ENCODE measurements around the gene CEACAM19.
"Not testable (repeated sequence)": the region's sequence is repeated elsewhere in the genome, so short reads cannot be mapped to it uniquely, and the experiment has no call there.

The CEACAM19 gene

DNA sequence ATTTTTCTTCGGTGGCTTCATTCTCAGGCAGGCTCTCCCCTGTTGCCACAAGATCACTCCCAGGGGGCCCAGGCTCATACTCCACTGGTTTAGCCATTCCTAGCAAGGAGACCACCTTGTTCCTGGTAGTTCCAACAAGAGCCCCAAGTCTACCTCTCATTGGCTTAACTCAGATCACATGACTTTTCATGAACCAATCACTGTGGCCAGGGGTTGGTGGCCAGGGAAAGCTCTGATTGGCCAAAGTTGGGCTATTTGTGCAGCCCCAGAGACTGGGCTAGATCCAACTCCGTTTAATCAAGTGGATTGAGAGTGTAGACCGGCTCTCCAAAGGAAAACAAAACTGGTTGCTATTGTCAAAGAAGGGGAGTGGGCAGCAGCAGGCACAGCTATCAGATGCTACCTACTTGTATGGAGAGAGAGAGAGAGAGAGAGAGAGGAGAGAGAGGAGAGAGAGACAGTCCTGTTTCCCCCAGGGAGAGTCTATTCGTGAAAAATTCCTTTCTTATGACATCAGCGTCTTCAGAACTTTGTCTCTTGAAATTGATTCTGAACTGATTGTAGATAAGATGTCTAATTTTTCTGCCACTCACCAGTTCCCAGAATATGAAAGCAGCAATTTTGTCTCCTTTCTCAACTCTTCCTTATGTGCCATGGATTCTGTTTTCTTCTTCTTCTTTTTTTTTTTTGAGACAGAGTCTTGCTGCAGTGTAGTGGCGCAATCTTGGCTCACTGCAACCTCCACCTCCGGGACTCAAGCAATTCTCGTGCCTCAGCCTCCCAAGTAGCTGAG lies 5.9 kb downstream of the CEACAM19 start:
- no peaks in the 10 kb centered on the region for H3K27me3 ChIP-seq (ENCODE audit: insufficient read depth, low read length)
- no peaks in the 10 kb centered on the region for H3K79me2 ChIP-seq (ENCODE audit: control insufficient read depth, insufficient read depth, low read length, unreplicated experiment)
- no peak overlapping the region for H2AFZ ChIP-seq (ENCODE audit: low read length, unreplicated experiment)
- H3K27ac ChIP-seq (ENCODE audit: low read depth, low read length): peak overlapping the region; percentile 53
- no peaks in the 10 kb centered on the region for H3K36me3 ChIP-seq (ENCODE audit: insufficient read depth, low read length)
- H3K4me3 ChIP-seq (ENCODE audit: low read depth, low read length): no peak overlapping the region
- peaks cover 7% of the 10 kb centered on the region for H3K4me1 ChIP-seq (ENCODE audit: control insufficient read depth, insufficient read depth, low read length, unreplicated experiment)

DNA sequence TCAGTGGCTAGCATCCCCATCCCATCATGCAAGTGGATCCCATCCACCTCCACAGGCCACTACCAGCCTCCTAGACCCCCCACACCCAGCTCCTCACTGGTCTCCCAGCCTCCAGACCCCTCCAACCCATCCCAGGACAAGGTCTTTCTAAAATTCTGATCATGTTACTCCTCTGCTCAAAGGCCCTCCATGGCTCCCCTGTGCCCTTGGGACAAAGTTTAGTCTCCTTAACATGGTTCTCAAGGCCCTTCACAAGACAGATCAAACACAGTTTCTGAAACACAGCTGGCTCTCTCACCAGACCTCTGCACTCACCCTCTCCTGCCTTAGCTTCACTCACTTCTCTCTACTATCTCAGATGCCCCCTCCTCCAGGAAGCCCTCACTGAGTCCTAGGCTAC lies 9.3 kb downstream of the CEACAM19 start:
- no peak overlapping the region for H3K4me3 ChIP-seq (ENCODE audit: low read depth, low read length)
- H3K27ac ChIP-seq (ENCODE audit: low read depth, low read length): no peak overlapping the region
- H2AFZ ChIP-seq (ENCODE audit: low read length, unreplicated experiment): no peak overlapping the region
- H3K4me1 ChIP-seq (ENCODE audit: control insufficient read depth, insufficient read depth, low read length, unreplicated experiment): peaks cover 14% of the 10 kb centered on the region
- no peaks in the 10 kb centered on the region for H3K36me3 ChIP-seq (ENCODE audit: insufficient read depth, low read length)
- H3K79me2 ChIP-seq (ENCODE audit: control insufficient read depth, insufficient read depth, low read length, unreplicated experiment): no peaks in the 10 kb centered on the region
- H3K27me3 ChIP-seq (ENCODE audit: insufficient read depth, low read length): no peaks in the 10 kb centered on the region

DNA sequence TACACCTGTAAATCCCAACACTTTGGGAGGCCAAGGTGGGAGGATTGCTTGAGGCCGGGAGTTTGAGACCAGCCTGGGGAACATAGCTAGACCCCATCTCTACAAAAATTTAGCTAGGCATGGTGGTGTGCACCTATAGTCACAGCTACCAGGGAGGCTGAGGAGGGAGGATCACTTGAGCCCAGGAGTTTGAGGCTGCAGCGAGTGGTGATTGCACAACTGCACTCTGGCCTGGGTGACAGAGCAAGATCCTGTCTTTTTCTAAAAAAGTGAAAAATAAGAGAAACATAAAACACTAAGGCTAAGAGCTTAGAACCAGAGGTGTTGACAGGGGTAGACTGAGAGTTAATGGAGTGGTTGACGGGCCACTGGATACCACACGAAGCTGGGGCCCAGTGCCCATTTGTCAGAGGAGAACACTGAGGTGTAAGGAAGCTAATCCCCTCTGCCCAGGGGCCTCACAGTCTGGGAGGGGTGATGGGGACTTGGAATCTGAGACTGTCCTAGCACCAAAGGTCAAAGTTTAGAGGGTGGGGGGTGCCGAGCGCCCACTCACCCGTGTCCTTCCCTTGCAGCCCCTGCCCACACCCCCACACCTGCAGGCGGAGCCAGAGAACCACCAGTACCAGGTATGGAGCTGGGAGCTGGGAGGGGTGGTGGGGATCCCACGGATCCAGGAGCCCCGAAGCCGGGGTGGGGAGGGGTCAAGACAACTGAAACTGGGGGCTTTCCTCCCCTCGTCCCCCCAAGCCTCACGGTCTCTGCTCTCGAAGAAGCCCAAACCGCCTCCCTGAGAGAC lies 10.9 kb downstream of the CEACAM19 start:
- H3K79me2 ChIP-seq (ENCODE audit: control insufficient read depth, insufficient read depth, low read length, unreplicated experiment): no peaks in the 10 kb centered on the region
- H3K27ac ChIP-seq (ENCODE audit: low read depth, low read length): no peak overlapping the region
- no peak overlapping the region for H2AFZ ChIP-seq (ENCODE audit: low read length, unreplicated experiment)
- H3K4me3 ChIP-seq (ENCODE audit: low read depth, low read length): no peak overlapping the region
- no peaks in the 10 kb centered on the region for H3K36me3 ChIP-seq (ENCODE audit: insufficient read depth, low read length)
- H3K4me1 ChIP-seq (ENCODE audit: control insufficient read depth, insufficient read depth, low read length, unreplicated experiment): peaks cover 16% of the 10 kb centered on the region
- no peaks in the 10 kb centered on the region for H3K27me3 ChIP-seq (ENCODE audit: insufficient read depth, low read length)

DNA sequence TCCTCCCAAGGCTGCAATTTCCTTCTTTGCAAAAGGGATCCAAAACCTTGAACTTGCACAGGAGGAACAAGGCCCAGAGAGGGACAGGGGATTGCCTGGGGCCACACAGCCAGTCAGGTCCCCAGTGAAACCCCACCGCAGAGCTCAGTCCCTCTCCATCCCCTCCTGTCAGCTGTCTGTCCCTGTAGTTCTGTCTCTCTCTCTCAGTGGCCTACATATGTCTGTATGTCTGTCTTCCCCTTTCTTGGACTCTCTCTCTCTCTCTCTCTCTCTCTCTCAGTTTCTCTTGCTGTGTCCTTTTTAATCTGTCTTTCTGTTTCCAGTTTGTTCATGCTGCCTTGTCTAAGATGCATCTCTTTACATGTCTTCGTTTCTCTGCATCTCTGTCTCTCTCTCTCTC lies 11.5 kb downstream of the CEACAM19 start:
- Histone ChIP-seq H3K36me3 (ENCODE audit: insufficient read depth, low read length) (no peaks in the 10 kb centered on the region), H3K4me1 (ENCODE audit: control insufficient read depth, insufficient read depth, low read length, unreplicated experiment) (peaks cover 12% of the 10 kb centered on the region), H3K27me3 (ENCODE audit: insufficient read depth, low read length) (no peaks in the 10 kb centered on the region), H3K79me2 (ENCODE audit: control insufficient read depth, insufficient read depth, low read length, unreplicated experiment) (no peaks in the 10 kb centered on the region), H3K27ac (ENCODE audit: low read depth, low read length) (no peak overlapping the region), H3K4me3 (ENCODE audit: low read depth, low read length) (no peak overlapping the region), H2AFZ (ENCODE audit: low read length, unreplicated experiment) (no peak overlapping the region)

DNA sequence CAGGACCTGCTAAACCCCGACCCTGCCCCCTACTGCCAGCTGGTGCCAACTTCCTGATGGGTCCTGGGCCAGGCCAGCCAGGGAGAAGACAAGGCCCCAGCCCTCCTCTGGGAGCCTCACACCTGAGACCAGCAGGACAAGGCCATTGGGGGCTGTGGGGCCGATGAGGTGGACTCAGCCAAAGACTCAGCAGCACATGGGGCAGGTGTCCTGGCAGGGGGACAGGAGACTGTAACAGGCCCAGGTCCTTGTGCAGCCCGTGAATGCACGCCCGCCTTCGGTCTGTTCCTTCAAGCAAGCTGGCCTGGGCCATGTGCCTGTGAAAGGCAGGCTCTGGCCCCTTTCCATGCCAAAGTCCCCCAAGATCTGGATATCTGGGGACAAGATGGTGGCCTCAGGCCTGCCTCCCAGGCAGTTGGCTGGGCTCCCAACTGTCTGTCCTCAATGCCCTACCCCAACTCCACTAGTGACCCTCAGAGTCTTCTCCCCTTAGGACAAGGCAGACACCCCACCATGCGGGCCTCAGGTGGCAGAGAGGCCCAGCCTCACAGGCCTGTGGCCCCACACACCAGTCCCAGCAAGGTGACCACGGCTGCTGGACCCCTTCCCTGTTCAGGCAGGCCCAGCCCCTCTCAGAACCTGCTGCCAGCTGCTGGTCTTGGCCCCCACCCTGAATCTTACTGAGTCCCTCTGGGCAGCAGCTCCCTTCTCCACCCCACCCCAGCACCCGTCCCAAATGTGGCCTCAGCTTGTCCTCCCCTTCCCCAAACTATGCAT lies 12.3 kb downstream of the CEACAM19 start:
- H3K36me3 ChIP-seq (ENCODE audit: insufficient read depth, low read length): no peaks in the 10 kb centered on the region
- H3K4me3 ChIP-seq (ENCODE audit: low read depth, low read length): no peak overlapping the region
- H3K27ac ChIP-seq (ENCODE audit: low read depth, low read length): no peak overlapping the region
- no peak overlapping the region for H2AFZ ChIP-seq (ENCODE audit: low read length, unreplicated experiment)
- no peaks in the 10 kb centered on the region for H3K27me3 ChIP-seq (ENCODE audit: insufficient read depth, low read length)
- H3K79me2 ChIP-seq (ENCODE audit: control insufficient read depth, insufficient read depth, low read length, unreplicated experiment): no peaks in the 10 kb centered on the region
- peaks cover 12% of the 10 kb centered on the region for H3K4me1 ChIP-seq (ENCODE audit: control insufficient read depth, insufficient read depth, low read length, unreplicated experiment)

DNA sequence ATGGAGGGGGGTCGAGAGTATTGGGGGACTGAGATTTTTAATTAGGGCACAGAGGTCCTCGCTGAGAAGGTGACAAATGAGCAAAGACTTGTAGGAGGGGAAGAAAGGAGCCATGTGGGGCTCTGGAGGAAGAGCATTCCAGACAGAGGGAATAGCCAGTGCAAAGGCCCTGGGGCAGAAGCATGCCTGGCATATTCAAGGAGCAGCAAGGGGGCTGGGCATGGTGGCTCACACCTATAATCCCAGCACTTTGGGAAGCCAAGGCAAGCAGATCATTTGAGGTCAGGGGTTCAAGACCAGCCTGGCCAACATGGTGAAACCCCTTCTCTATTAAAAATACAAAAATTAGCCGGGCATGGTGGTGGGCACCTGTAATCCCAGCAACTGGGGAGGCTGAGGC lies 13.1 kb downstream of the CEACAM19 start:
- peak overlapping the region; percentile 87 for H3K27ac ChIP-seq (ENCODE audit: low read depth, low read length)
- not testable (repeated sequence) for H3K36me3 ChIP-seq (ENCODE audit: insufficient read depth, low read length); H3K27me3 ChIP-seq (ENCODE audit: insufficient read depth, low read length); H2AFZ ChIP-seq (ENCODE audit: low read length, unreplicated experiment); H3K79me2 ChIP-seq (ENCODE audit: control insufficient read depth, insufficient read depth, low read length, unreplicated experiment); H3K4me3 ChIP-seq (ENCODE audit: low read depth, low read length)
- H3K4me1 ChIP-seq (ENCODE audit: control insufficient read depth, insufficient read depth, low read length, unreplicated experiment): peaks cover 12% of the 10 kb centered on the region

DNA sequence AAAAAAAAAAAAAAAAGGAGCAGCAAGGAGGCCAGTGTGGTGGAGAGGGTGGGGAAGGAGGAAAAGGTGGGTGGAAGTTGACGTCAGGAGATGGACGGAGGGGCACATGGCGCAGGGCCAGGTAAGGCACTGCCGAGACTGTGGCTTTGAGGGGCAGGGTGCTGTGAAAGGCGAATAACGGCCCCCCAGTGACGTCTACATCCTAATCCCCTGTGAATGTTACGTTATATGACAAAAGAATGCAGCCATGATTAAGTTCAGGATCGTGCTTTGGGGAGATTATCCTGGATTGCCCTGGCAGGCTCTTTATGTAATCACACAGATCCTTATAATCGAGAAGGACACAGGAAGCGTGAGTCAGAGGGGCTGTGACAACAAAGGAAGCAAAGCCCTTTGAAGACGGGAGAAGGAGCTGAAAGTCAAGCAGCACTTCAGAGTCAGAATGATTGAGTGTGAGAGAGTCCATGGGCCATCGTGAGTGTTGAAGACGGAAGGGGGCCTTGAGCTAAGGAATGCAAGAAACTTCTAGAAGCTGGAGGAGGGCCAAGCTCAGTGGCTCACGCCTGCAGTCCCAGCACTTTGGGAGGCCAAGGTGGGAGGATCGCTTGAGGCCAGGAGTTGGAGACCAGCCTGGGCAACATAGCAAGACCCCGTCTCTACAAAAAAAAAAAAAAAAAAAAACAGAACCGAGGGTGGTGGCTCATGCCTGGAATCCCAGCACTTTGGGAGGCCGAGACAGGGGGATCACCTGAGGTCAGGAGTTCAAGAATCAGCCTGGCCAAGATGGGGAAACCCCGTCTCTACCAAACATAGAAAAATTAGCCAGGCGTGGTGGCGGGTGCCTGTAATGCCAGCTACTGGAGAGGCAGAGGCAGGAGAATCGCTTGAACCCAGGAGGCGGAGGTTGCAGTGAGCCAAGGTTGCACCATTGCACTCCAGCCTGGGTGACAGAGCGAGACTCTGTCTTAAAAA lies 13.9 kb downstream of the CEACAM19 start:
- Histone ChIP-seq H3K4me3 (ENCODE audit: low read depth, low read length) (no peak overlapping the region), H3K36me3 (ENCODE audit: insufficient read depth, low read length) (no peaks in the 10 kb centered on the region), H2AFZ (ENCODE audit: low read length, unreplicated experiment) (peak overlapping the region; percentile 60), H3K27ac (ENCODE audit: low read depth, low read length) (peak overlapping the region; percentile 87), H3K27me3 (ENCODE audit: insufficient read depth, low read length) (no peaks in the 10 kb centered on the region), H3K79me2 (ENCODE audit: control insufficient read depth, insufficient read depth, low read length, unreplicated experiment) (no peaks in the 10 kb centered on the region), H3K4me1 (ENCODE audit: control insufficient read depth, insufficient read depth, low read length, unreplicated experiment) (peaks cover 12% of the 10 kb centered on the region)

DNA sequence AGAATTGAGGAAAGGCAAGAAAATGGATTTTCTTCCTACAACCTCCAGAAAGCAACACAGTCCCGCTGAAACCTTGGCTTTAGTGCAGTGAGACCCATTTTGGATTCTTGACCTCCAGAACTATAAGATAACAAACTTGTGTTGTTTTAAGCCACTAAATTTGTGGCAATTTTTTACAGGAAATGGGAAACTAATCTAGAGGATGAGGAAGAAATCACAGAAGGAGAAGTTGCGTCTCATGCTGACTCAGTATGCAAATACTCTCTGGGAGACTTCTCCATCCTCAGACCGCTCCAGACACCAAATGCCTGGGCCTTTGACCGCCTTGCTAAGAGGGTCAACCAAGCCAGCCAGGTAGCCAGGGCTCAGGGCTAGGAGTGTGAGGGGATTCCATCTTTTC lies 14.6 kb downstream of the CEACAM19 start:
- no peak overlapping the region for H2AFZ ChIP-seq (ENCODE audit: low read length, unreplicated experiment)
- peaks cover 12% of the 10 kb centered on the region for H3K4me1 ChIP-seq (ENCODE audit: control insufficient read depth, insufficient read depth, low read length, unreplicated experiment)
- H3K27ac ChIP-seq (ENCODE audit: low read depth, low read length): peak overlapping the region; percentile 87
- no peaks in the 10 kb centered on the region for H3K79me2 ChIP-seq (ENCODE audit: control insufficient read depth, insufficient read depth, low read length, unreplicated experiment)
- H3K27me3 ChIP-seq (ENCODE audit: insufficient read depth, low read length): no peaks in the 10 kb centered on the region
- no peak overlapping the region for H3K4me3 ChIP-seq (ENCODE audit: low read depth, low read length)
- no peaks in the 10 kb centered on the region for H3K36me3 ChIP-seq (ENCODE audit: insufficient read depth, low read length)

DNA sequence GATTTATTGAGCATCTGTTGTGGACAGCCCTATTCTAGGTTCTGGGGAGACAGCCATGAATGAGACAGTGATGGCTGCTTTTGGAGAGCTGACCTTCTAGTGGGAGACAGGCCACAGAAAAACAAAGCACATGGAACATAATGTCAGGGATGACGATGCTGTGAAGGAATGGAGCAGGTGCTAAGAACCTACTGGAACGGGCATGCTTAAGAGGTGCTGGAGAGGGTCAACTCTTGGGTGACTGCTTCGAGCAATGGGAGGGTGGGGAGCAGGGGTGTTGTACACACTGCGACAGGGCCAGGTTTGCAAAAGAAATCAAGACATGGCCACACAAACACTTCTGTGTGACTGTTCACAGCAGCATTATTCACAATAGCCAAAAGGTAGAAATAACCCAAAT lies 15.6 kb downstream of the CEACAM19 start:
- Histone ChIP-seq H3K27ac (ENCODE audit: low read depth, low read length) (no peak overlapping the region), H3K4me3 (ENCODE audit: low read depth, low read length) (no peak overlapping the region), H3K79me2 (ENCODE audit: control insufficient read depth, insufficient read depth, low read length, unreplicated experiment) (no peaks in the 10 kb centered on the region), H2AFZ (ENCODE audit: low read length, unreplicated experiment) (no peak overlapping the region), H3K36me3 (ENCODE audit: insufficient read depth, low read length) (no peaks in the 10 kb centered on the region), H3K27me3 (ENCODE audit: insufficient read depth, low read length) (no peaks in the 10 kb centered on the region), H3K4me1 (ENCODE audit: control insufficient read depth, insufficient read depth, low read length, unreplicated experiment) (peaks cover 16% of the 10 kb centered on the region)

DNA sequence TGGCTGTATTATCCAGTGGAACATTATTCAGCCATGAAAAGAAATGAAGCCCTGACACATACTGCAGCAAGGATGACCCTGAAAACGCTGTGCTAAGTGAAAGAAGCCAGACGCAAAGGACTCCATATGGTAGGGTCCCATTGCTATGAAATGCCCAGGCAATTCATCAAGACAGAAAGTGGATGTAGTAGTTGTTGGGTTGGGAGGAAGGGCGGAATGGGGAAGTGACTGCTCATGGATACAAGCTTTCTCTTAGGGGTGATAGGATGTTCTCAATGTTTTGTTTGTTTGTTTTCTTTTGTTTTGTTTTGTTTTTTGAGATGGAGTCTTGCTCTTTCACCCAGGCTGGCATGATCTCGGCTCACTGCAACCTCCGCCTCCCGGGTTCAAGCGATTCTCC lies 16.6 kb downstream of the CEACAM19 start:
- Histone ChIP-seq H3K4me1 (ENCODE audit: control insufficient read depth, insufficient read depth, low read length, unreplicated experiment) (peaks cover 23% of the 10 kb centered on the region), H3K27ac (ENCODE audit: low read depth, low read length) (no peak overlapping the region), H3K79me2 (ENCODE audit: control insufficient read depth, insufficient read depth, low read length, unreplicated experiment) (no peaks in the 10 kb centered on the region), H3K4me3 (ENCODE audit: low read depth, low read length) (no peak overlapping the region), H3K36me3 (ENCODE audit: insufficient read depth, low read length) (no peaks in the 10 kb centered on the region), H2AFZ (ENCODE audit: low read length, unreplicated experiment) (no peak overlapping the region), H3K27me3 (ENCODE audit: insufficient read depth, low read length) (no peaks in the 10 kb centered on the region)

Data from ACC112 (cell line).